ENCODE results near the gene APEH.
A peak's percentile ranks its signal among the peaks of the same experiment; 100 is the strongest.

DNA sequence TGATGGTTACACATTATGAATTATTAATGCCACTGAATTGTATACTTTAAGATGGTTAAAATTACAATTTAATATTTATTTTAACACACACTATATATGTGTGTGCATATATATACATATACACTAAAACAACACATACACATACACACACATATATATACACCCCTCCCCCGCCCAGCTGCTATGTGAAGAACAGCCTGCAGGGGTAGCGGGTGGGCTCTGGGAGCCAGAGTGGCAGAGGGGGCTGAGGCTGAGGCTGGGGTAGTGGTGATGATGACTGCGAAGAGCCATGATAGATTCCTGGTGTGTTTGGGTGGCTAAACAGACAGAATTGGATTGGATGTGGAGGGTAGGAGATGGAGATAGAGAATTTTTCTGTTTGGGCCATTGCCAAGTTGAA lies 39.4 kb upstream of the APEH start:
- TF ChIP-seq EZH2 (IDR thresholded peaks at IDR 0.05; ENCODE audit: low read depth, unreplicated experiment) (no peak), POLR2AphosphoS5 (IDR thresholded peaks at IDR 0.05; ENCODE audit: low read depth) (no peak)
- TF ChIP-seq, protein P1, sequence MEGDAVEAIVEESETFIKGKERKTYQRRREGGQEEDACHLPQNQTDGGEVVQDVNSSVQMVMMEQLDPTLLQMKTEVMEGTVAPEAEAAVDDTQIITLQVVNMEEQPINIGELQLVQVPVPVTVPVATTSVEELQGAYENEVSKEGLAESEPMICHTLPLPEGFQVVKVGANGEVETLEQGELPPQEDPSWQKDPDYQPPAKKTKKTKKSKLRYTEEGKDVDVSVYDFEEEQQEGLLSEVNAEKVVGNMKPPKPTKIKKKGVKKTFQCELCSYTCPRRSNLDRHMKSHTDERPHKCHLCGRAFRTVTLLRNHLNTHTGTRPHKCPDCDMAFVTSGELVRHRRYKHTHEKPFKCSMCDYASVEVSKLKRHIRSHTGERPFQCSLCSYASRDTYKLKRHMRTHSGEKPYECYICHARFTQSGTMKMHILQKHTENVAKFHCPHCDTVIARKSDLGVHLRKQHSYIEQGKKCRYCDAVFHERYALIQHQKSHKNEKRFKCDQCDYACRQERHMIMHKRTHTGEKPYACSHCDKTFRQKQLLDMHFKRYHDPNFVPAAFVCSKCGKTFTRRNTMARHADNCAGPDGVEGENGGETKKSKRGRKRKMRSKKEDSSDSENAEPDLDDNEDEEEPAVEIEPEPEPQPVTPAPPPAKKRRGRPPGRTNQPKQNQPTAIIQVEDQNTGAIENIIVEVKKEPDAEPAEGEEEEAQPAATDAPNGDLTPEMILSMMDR (conservative IDR thresholded peaks at IDR 0.05; ENCODE audit: low read depth in 2 of 2): peak in 1 of 2 experiments; percentile 39; a peak in 2 of 4 replicates

Data from GM23338 (cell line).